ENCODE data around the gene C17orf78. TPM values are rescaled to one million over a fixed set of nuclear protein-coding genes. Genes with fewer than 3 reads are reported as not detected.

The C17orf78 gene
- total and polyA plus RNA-seq, 2 donors (not counting 1 experiment from before 2014, with no cell fraction given): not detected

DNA sequence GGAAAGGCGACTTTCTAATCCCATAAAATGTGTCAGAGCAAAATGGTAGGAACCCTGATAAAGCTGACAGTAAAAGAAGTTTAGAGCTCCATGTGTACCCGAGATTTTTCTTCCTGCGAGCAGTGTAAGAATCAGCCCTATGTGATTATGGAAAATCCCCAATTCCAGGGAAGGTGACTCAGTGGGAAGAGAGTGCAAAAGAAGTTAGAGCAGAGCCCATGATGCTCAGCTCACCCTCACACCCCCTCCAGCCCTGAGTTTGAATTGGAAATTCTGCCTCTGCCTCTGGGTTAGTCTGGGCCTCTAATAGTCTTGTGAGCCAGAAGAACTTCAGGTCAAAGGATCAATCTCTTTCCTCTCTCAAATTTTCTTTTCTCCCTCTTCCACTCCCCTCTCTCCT is 12.5 kb downstream of the C17orf78 start:
- Mint-ChIP-seq H3K4me1 (peaks cover 9% of the 10 kb centered on the region), H3K9me3 (ENCODE audit: insufficient read depth) (no peaks in the 10 kb centered on the region), H3K27ac (no peak overlapping the region), H3K4me3 (no peak overlapping the region), H3K27me3 (no peaks in the 10 kb centered on the region)
- Histone ChIP-seq H3K27ac (ENCODE audit: low read length in 2 of 2) (no peak overlapping the region), H2AFZ (ENCODE audit: insufficient read depth, low read depth, low read length, poor library complexity, severe bottlenecking) (no peak overlapping the region), H3K4me3 (ENCODE audit: control extremely low read depth in 1 of 5, extremely low read depth in 1 of 5, insufficient read depth in 1 of 5, low read depth in 2 of 5, low read length in 4 of 5) (no peak overlapping the region), H3K4me2 (replicated peaks; ENCODE audit: low read depth, low read length, poor library complexity, severe bottlenecking) (no peak overlapping the region), H3K4me1 (ENCODE audit: control insufficient read depth in 2 of 2, insufficient read depth in 2 of 2, low read length in 2 of 2) (no peaks in the 10 kb centered on the region), H3K27me3 (replicated peaks in 1 of 4; ENCODE audit: control extremely low read depth in 1 of 4, control insufficient read depth in 3 of 4, insufficient read depth in 4 of 4, low read length in 3 of 4) (no peaks in the 10 kb centered on the region), H4K20me1 (ENCODE audit: control insufficient read depth, insufficient read depth, low read length, poor library complexity, severe bottlenecking) (no peaks in the 10 kb centered on the region), H3K9ac (ENCODE audit: low read length) (no peak overlapping the region), H3K36me3 (replicated peaks in 1 of 2; ENCODE audit: control extremely low read depth in 1 of 2, control insufficient read depth in 1 of 2, extremely low read depth in 1 of 2, insufficient read depth in 2 of 2, low read length in 1 of 2) (no peaks in the 10 kb centered on the region), H3K79me2 (ENCODE audit: control insufficient read depth, insufficient read depth, low read length) (no peaks in the 10 kb centered on the region), H3K9me3 (ENCODE audit: control extremely low read depth in 1 of 3, control insufficient read depth in 2 of 3, insufficient read depth in 1 of 3, low read length in 2 of 3) (no peaks in the 10 kb centered on the region)
- POLR2A ChIA-PET: no interaction called here
- no peak for DNase-seq
- CTCF ChIA-PET: no interaction called here
- 100% methylated on average over 1 of the region's 3 CpGs for WGBS (ENCODE audit: insufficient coverage)
- intact Hi-C loops (cut with micrococcal nuclease): no loop called here
- ATAC-seq (ENCODE audit: low read depth): no peak
- TF ChIP-seq EZH2 (IDR thresholded peaks at IDR 0.05; ENCODE audit: borderline replicate concordance, insufficient read depth, low read depth, low read length, poor library complexity, severe bottlenecking): no peak
- TF ChIP-seq, protein P1, sequence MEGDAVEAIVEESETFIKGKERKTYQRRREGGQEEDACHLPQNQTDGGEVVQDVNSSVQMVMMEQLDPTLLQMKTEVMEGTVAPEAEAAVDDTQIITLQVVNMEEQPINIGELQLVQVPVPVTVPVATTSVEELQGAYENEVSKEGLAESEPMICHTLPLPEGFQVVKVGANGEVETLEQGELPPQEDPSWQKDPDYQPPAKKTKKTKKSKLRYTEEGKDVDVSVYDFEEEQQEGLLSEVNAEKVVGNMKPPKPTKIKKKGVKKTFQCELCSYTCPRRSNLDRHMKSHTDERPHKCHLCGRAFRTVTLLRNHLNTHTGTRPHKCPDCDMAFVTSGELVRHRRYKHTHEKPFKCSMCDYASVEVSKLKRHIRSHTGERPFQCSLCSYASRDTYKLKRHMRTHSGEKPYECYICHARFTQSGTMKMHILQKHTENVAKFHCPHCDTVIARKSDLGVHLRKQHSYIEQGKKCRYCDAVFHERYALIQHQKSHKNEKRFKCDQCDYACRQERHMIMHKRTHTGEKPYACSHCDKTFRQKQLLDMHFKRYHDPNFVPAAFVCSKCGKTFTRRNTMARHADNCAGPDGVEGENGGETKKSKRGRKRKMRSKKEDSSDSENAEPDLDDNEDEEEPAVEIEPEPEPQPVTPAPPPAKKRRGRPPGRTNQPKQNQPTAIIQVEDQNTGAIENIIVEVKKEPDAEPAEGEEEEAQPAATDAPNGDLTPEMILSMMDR (IDR thresholded peaks at IDR 0.05): no peak

DNA sequence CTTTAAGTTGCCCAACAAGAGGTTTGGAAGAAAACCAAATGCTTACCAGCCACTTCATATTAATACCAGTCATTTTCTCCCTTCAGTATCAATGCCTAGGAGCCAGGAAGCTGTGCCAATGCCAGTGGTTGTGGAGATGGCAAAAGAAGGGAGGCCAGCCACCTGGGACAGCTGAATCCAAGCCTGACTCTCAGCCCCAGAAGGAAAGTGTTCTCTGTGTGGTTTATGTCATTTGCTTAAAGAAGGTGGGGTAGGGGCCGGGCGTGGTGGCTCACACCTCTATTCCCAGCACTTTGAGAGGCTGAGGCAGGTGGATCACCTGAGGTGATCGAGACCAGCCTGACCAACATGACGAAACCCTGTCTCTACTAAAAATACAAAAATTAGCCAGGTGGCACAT is 13.4 kb downstream of the C17orf78 start:
- no peaks in the 10 kb centered on the region for H3K4me1 ChIP-seq (ENCODE audit: control insufficient read depth in 2 of 2, insufficient read depth in 2 of 2, low read length in 2 of 2)
- no peaks in the 10 kb centered on the region for H3K79me2 ChIP-seq (ENCODE audit: control insufficient read depth, insufficient read depth, low read length)
- WGBS (ENCODE audit: insufficient coverage): no CpG with 5 or more reads among the region's 4 CpGs
- H3K27me3 ChIP-seq (replicated peaks in 1 of 4; ENCODE audit: control extremely low read depth in 1 of 4, control insufficient read depth in 3 of 4, insufficient read depth in 4 of 4, low read length in 3 of 4): no peaks in the 10 kb centered on the region
- CTCF ChIA-PET: no interaction called here
- intact Hi-C loops (cut with micrococcal nuclease): no loop called here
- peaks cover 9% of the 10 kb centered on the region for H3K4me1 Mint-ChIP-seq
- H3K9me3 Mint-ChIP-seq (ENCODE audit: insufficient read depth): no peaks in the 10 kb centered on the region
- H3K4me3 ChIP-seq (ENCODE audit: control extremely low read depth in 1 of 5, extremely low read depth in 1 of 5, insufficient read depth in 1 of 5, low read depth in 2 of 5, low read length in 4 of 5): no peak overlapping the region
- no peak overlapping the region for H3K4me2 ChIP-seq (replicated peaks; ENCODE audit: low read depth, low read length, poor library complexity, severe bottlenecking)
- TF ChIP-seq EZH2 (IDR thresholded peaks at IDR 0.05; ENCODE audit: borderline replicate concordance, insufficient read depth, low read depth, low read length, poor library complexity, severe bottlenecking): no peak
- no peak overlapping the region for H3K27ac Mint-ChIP-seq
- H3K27me3 Mint-ChIP-seq: no peaks in the 10 kb centered on the region
- no peaks in the 10 kb centered on the region for H3K36me3 ChIP-seq (replicated peaks in 1 of 2; ENCODE audit: control extremely low read depth in 1 of 2, control insufficient read depth in 1 of 2, extremely low read depth in 1 of 2, insufficient read depth in 2 of 2, low read length in 1 of 2)
- H2AFZ ChIP-seq (ENCODE audit: insufficient read depth, low read depth, low read length, poor library complexity, severe bottlenecking): no peak overlapping the region
- no peaks in the 10 kb centered on the region for H4K20me1 ChIP-seq (ENCODE audit: control insufficient read depth, insufficient read depth, low read length, poor library complexity, severe bottlenecking)
- no peak for DNase-seq
- no peaks in the 10 kb centered on the region for H3K9me3 ChIP-seq (ENCODE audit: control extremely low read depth in 1 of 3, control insufficient read depth in 2 of 3, insufficient read depth in 1 of 3, low read length in 2 of 3)
- POLR2A ChIA-PET: no interaction called here
- no peak for ATAC-seq (ENCODE audit: low read depth)
- no peak overlapping the region for H3K27ac ChIP-seq (ENCODE audit: low read length in 2 of 2)
- no peak overlapping the region for H3K4me3 Mint-ChIP-seq
- no peak overlapping the region for H3K9ac ChIP-seq (ENCODE audit: low read length)

Measured in B cell (primary cell).